ENCODE results near the gene GMDS. TPM values are rescaled to one million over a fixed set of nuclear protein-coding genes. Genes with fewer than 3 reads are reported as not detected.

The GMDS gene
- total RNA-seq, 2 experiments from 2014 or later, result 13.9 to 16.4 TPM

- intact Hi-C loops (cut with DNase I, micrococcal nuclease), result no loop called here
- Histone ChIP-seq H3K4me3 (ENCODE audit: low read length) (no peak overlapping the region), H3K27me3 (ENCODE audit: control insufficient read depth in 1 of 2, insufficient read depth in 2 of 2, low read length in 2 of 2) (no peaks in the 10 kb centered on the region), H3K27ac (ENCODE audit: low read depth in 1 of 2, low read length in 2 of 2) (no peak overlapping the region), H3K36me3 (ENCODE audit: insufficient read depth, low read length) (no peaks in the 10 kb centered on the region), H3K4me1 (ENCODE audit: insufficient read depth, low read length) (no peaks in the 10 kb centered on the region), H3K9me3 (ENCODE audit: control insufficient read depth in 1 of 2, insufficient read depth in 1 of 2, low read length in 2 of 2) (no peaks in the 10 kb centered on the region)
- no peaks in the 10 kb centered on the region for H3K27me3 Mint-ChIP-seq
- H3K4me3 Mint-ChIP-seq, result no peak overlapping the region
- no peaks in the 10 kb centered on the region for H3K9me3 Mint-ChIP-seq
- no peaks in the 10 kb centered on the region for H3K4me1 Mint-ChIP-seq (ENCODE audit: low read depth)
- POLR2A ChIA-PET, result no interaction called here
- no peak for TF ChIP-seq CTCF (IDR thresholded peaks at IDR 0.05)
- no peak overlapping the region for H3K27ac Mint-ChIP-seq
- no peaks in the 10 kb centered on the region for H3K36me3 Mint-ChIP-seq (ENCODE audit: low read depth)
- ATAC-seq (ENCODE audit: poor library complexity), result no peak
- no peak for DNase-seq
- CTCF ChIA-PET, result no interaction called here
These were observed 348.5 kb downstream of the GMDS start for GRCh38 chr6:1896897-1897296.

GRCh38 chr6:1895721-1896120, 349.7 kb downstream of the GMDS start:
- H3K36me3 ChIP-seq (ENCODE audit: insufficient read depth, low read length), result no peaks in the 10 kb centered on the region
- Mint-ChIP-seq H3K9me3 (no peaks in the 10 kb centered on the region), H3K36me3 (ENCODE audit: low read depth) (no peaks in the 10 kb centered on the region), H3K27ac (no peak overlapping the region), H3K4me1 (ENCODE audit: low read depth) (no peaks in the 10 kb centered on the region), H3K4me3 (no peak overlapping the region), H3K27me3 (no peaks in the 10 kb centered on the region)
- H3K27me3 ChIP-seq (ENCODE audit: control insufficient read depth in 1 of 2, insufficient read depth in 2 of 2, low read length in 2 of 2), result no peaks in the 10 kb centered on the region
- H3K9me3 ChIP-seq (ENCODE audit: control insufficient read depth in 1 of 2, insufficient read depth in 1 of 2, low read length in 2 of 2), result no peaks in the 10 kb centered on the region
- no peak for TF ChIP-seq CTCF (IDR thresholded peaks at IDR 0.05)
- H3K4me3 ChIP-seq (ENCODE audit: low read length), result no peak overlapping the region
- ATAC-seq (ENCODE audit: poor library complexity) (no peak), DNase-seq (no peak)
- no peak overlapping the region for H3K27ac ChIP-seq (ENCODE audit: low read depth in 1 of 2, low read length in 2 of 2)
- H3K4me1 ChIP-seq (ENCODE audit: insufficient read depth, low read length), result no peaks in the 10 kb centered on the region
- intact Hi-C loops (cut with DNase I, micrococcal nuclease), result no loop called here
- CTCF ChIA-PET, result no interaction called here
- POLR2A ChIA-PET, result no interaction called here

- Mint-ChIP-seq H3K36me3 (ENCODE audit: low read depth) (no peaks in the 10 kb centered on the region), H3K4me3 (no peak overlapping the region)
- POLR2A ChIA-PET, result no interaction called here
These were observed 350.5 kb downstream of the GMDS start for GRCh38 chr6:1894954-1895353.

More at GRCh38 chr6:1894954-1895353, 350.5 kb downstream of the GMDS start:
- no peaks in the 10 kb centered on the region for H3K36me3 ChIP-seq (ENCODE audit: insufficient read depth, low read length)
- no peaks in the 10 kb centered on the region for H3K9me3 ChIP-seq (ENCODE audit: control insufficient read depth in 1 of 2, insufficient read depth in 1 of 2, low read length in 2 of 2)
- CTCF ChIA-PET, result no interaction called here
- no peak for ATAC-seq (ENCODE audit: poor library complexity)
- H3K27ac ChIP-seq (ENCODE audit: low read depth in 1 of 2, low read length in 2 of 2), result no peak overlapping the region
- H3K4me1 ChIP-seq (ENCODE audit: insufficient read depth, low read length), result no peaks in the 10 kb centered on the region
- no peak for TF ChIP-seq CTCF (IDR thresholded peaks at IDR 0.05)
- Mint-ChIP-seq H3K4me1 (ENCODE audit: low read depth) (no peaks in the 10 kb centered on the region), H3K9me3 (no peaks in the 10 kb centered on the region), H3K27ac (no peak overlapping the region), H3K27me3 (no peaks in the 10 kb centered on the region)
- intact Hi-C loops (cut with DNase I, micrococcal nuclease), result no loop called here
- H3K27me3 ChIP-seq (ENCODE audit: control insufficient read depth in 1 of 2, insufficient read depth in 2 of 2, low read length in 2 of 2), result no peaks in the 10 kb centered on the region
- H3K4me3 ChIP-seq (ENCODE audit: low read length), result no peak overlapping the region
- DNase-seq, result no peak

All from CD4-positive, alpha-beta T cell (primary cell).